SK-N-SH treated with all-trans-retinoic acid at 6 μM for 48 hours (cell line): Measurements from ENCODE around the gene ATRNL1.

Experiments
- ARNTL ChIP-seq: fragments of 450-650 bp; formaldehyde crosslinking; IDR thresholded peaks from 2 replicates; pipeline ENCODE4 v1.5.0; 2020; ENCODE audit warnings: low read depth, mild to moderate bottlenecking, moderate library complexity, borderline replicate concordance
- BACH2 ChIP-seq: fragments of 250-450 bp; sonication (Bioruptor Pico); IDR thresholded peaks from 2 replicates; pipeline ENCODE4 v1.9.0; 2021; ENCODE audit warnings: mild to moderate bottlenecking, borderline replicate concordance
- ESRRG ChIP-seq: fragments of 250-450 bp; sonication (Bioruptor Pico); IDR thresholded peaks from 2 replicates; pipeline ENCODE4 v1.6.1; 2021; ENCODE audit warnings: mild to moderate bottlenecking
- GLIS3 ChIP-seq: fragments of 250-450 bp; sonication (Bioruptor Pico); IDR thresholded peaks from 2 replicates; pipeline ENCODE4 v1.5.0; 2020; ENCODE audit warnings: mild to moderate bottlenecking, moderate library complexity
- RARB ChIP-seq: fragments of 250-450 bp; sonication (Bioruptor Pico); IDR thresholded peaks from 2 replicates; pipeline ENCODE4 v1.8.0; 2021; ENCODE audit warnings: mild to moderate bottlenecking, moderate library complexity
- ZFP3 ChIP-seq: fragments of 250-450 bp; sonication (Bioruptor Pico); IDR thresholded peaks from 2 replicates; pipeline ENCODE4 v1.5.0; 2020; ENCODE audit warnings: mild to moderate bottlenecking, moderate library complexity
- ZFP30 ChIP-seq: fragments of 450-650 bp; formaldehyde crosslinking; IDR thresholded peaks from 2 replicates; pipeline ENCODE4 v1.5.0; 2022; ENCODE audit warnings: mild to moderate bottlenecking, moderate library complexity
- ZNF565 ChIP-seq: fragments of 450-650 bp; formaldehyde crosslinking; conservative IDR thresholded peaks from 2 replicates; pipeline ENCODE4 v1.5.0; 2020; ENCODE audit warnings: low read depth, mild to moderate bottlenecking, moderate library complexity
- ZNF70 ChIP-seq: fragments of 450-650 bp; formaldehyde crosslinking; IDR thresholded peaks from 2 replicates; pipeline ENCODE4 v1.5.0; 2020; ENCODE audit warnings: mild to moderate bottlenecking, moderate library complexity
- TF ChIP-seq, protein P1 (sequence below): fragments of 250-450 bp; sonication (Bioruptor Pico); IDR thresholded peaks from 2 replicates; pipeline ENCODE4 v1.5.1; 2020; ENCODE audit warnings: low read depth, mild to moderate bottlenecking, moderate library complexity
- TF ChIP-seq, protein P2 (sequence below): fragments of 250-450 bp; sonication (Bioruptor Pico); IDR thresholded peaks from 2 replicates; pipeline ENCODE4 v1.8.0; 2020; ENCODE audit warnings: mild to moderate bottlenecking, moderate library complexity, borderline replicate concordance

DNA sequence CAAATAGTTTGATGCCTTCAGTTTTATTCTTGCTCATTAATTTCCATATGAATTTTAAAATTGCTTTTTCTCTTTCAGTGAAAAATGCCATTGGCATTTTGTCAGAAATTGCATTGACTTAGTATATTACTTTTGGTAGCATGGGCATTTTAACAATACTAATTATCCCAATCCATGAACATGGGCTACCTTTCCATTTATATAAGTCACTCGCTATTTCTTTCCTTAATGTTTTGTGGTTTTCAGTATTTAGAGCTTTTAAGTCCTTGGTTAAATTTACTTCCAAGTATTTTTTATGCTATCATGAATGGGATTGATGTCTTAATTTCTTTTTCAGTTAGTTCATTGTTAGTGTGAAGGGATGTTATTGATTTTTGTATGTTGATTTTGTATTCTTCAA, 297.4 kb downstream of the ATRNL1 start:
- TF ChIP-seq, protein P1, sequence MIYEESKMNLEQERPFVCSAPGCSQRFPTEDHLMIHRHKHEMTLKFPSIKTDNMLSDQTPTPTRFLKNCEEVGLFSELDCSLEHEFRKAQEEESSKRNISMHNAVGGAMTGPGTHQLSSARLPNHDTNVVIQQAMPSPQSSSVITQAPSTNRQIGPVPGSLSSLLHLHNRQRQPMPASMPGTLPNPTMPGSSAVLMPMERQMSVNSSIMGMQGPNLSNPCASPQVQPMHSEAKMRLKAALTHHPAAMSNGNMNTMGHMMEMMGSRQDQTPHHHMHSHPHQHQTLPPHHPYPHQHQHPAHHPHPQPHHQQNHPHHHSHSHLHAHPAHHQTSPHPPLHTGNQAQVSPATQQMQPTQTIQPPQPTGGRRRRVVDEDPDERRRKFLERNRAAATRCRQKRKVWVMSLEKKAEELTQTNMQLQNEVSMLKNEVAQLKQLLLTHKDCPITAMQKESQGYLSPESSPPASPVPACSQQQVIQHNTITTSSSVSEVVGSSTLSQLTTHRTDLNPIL (CRISPR knock-in tag) = no peak
- TF ChIP-seq, protein P2, sequence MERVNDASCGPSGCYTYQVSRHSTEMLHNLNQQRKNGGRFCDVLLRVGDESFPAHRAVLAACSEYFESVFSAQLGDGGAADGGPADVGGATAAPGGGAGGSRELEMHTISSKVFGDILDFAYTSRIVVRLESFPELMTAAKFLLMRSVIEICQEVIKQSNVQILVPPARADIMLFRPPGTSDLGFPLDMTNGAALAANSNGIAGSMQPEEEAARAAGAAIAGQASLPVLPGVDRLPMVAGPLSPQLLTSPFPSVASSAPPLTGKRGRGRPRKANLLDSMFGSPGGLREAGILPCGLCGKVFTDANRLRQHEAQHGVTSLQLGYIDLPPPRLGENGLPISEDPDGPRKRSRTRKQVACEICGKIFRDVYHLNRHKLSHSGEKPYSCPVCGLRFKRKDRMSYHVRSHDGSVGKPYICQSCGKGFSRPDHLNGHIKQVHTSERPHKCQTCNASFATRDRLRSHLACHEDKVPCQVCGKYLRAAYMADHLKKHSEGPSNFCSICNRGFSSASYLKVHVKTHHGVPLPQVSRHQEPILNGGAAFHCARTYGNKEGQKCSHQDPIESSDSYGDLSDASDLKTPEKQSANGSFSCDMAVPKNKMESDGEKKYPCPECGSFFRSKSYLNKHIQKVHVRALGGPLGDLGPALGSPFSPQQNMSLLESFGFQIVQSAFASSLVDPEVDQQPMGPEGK (CRISPR knock-in tag) = no peak
- TF ChIP-seq ZFP3 (CRISPR knock-in tag) (no peak), BACH2 (CRISPR knock-in tag) (no peak), ZNF565 (CRISPR knock-in tag) (no peak), ZNF70 (CRISPR knock-in tag) (no peak), GLIS3 (CRISPR knock-in tag) (no peak), ESRRG (no peak), ZFP30 (CRISPR knock-in tag) (no peak), RARB (CRISPR knock-in tag) (no peak), ARNTL (CRISPR knock-in tag) (no peak)
